Measurements from ENCODE around the gene CLPSL1. TPM values are rescaled to one million over a fixed set of nuclear protein-coding genes. Genes with fewer than 3 reads are reported as not detected.

Gene CLPSL1
- total and polyA plus RNA-seq, 2 of the 8 experiments (the other 6 are each of a cell fraction or from before 2014, with no cell fraction given) = not detected

- TF ChIP-seq RAD21 (IDR thresholded peaks at IDR 0.05 in 1 of 2, conservative IDR thresholded peaks at IDR 0.05 in 1 of 2; ENCODE audit: low read depth in 2 of 2, low read length in 2 of 2) = 0 out of 4 replicates have a peak, but pooled peaks of 1 of the 2 experiments have one; percentile 5
- no peak for TF ChIP-seq E2F6 (IDR thresholded peaks at IDR 0.05)
- no peak for TF ChIP-seq SIN3A (conservative IDR thresholded peaks at IDR 0.05 in 1 of 2, IDR thresholded peaks at IDR 0.05 in 1 of 2; ENCODE audit: low read depth in 1 of 2, low read length in 2 of 2)
- no peak for TF ChIP-seq ATF3 (IDR thresholded peaks at IDR 0.05; ENCODE audit: insufficient read depth, low read depth, low read length)
- peak in 1 of 2 experiments; percentile 35; a peak in 2 of 3 replicates for TF ChIP-seq POLR2A (IDR thresholded peaks at IDR 0.05; ENCODE audit: control extremely low read depth in 1 of 2, low read depth in 2 of 2, low read length in 2 of 2)
- no peak for TF ChIP-seq RNF2 (IDR thresholded peaks at IDR 0.05; ENCODE audit: borderline replicate concordance, low read depth, low read length, missing control alignments, poor library complexity, severe bottlenecking)
- no peak for TF ChIP-seq CHD2 (IDR thresholded peaks at IDR 0.05; ENCODE audit: low read length)
- TF ChIP-seq CBX8 (IDR thresholded peaks at IDR 0.05; ENCODE audit: borderline replicate concordance, low read depth, low read length) = no peak
- no peak for TF ChIP-seq CREB1 (IDR thresholded peaks at IDR 0.05)
- TF ChIP-seq TCF12 (IDR thresholded peaks at IDR 0.05; ENCODE audit: low read depth, low read length) = no peak
- TF ChIP-seq TAF1 (IDR thresholded peaks at IDR 0.05; ENCODE audit: low read depth, low read length) = peak; percentile 44
- no peak for TF ChIP-seq CTBP2 (IDR thresholded peaks at IDR 0.05; ENCODE audit: borderline replicate concordance, insufficient read depth, insufficient read length, low read length)
Measured at GRCh38 chr6:35739645-35740524, 40.9 kb upstream of the CLPSL1 start (continued).
